Retina (tissue), 1 donor: ENCODE measurements around the gene GP5.

Source experiments
- DNase-seq: peaks from one replicate; pipeline ENCODE4 v3.0.0-alpha.2; 2016

Gene GP5

GRCh38 chr3:194396859-194397756 is 2.0 kb downstream of the GP5 start:
- DNase-seq = peak; percentile 71

GRCh38 chr3:194396539-194396858 is 2.6 kb downstream of the GP5 start:
- DNase-seq = no peak

DNA sequence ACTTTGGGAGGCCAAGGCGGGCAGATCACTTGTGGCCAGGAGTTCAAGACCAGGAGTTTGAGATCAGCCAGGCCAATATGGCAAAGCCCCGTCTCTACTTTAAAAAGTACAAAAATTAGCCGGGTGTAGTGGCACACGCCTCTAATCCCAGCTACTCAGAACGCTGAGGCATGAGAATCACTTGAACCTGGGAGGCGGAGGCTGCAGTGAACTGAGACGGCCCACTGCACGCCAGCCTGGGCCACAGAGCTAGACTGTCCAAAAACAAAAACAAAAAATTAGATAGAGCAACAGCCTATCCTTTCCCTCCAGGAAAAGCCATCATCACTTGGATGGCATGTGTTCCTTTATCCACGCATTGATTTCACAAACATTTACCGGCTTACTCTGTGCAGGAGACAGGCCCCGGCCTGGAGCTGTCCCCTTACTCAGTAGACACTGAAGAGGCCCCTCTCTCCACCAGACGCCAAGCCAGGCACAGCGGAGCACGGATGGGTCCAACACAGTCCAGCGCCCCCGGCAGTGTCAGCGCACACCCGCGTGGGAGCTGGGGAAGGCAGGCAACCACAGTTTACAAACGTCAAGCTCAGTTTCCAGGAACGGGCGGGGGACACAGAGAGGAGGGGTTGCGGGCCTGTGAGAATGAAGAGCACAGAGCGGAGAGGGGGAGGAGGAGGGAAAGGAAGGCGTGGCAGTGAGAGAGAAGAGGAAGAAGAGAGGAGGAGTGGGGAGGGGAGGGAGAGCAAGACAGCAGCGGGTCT is 3.1 kb downstream of the GP5 start:
- peak; percentile 61 for DNase-seq

DNA sequence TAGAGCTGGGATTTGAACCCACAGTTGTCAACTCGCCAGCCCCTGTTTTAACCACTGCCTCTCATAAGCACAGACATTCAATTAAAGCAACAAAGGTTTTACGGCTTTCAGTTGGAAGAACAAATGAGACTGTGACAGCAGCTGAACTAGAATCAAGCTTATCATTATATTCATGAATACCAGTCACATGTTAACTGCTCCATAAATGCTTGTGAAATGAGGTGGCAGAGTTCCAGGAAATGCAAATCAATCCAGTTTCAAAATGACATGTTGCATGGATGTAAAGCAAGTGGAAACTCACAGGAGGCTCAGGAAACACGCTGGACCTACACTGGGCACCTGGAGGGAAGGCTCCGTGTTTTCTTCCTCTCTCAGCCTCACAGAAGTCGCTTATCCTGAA is 3.9 kb downstream of the GP5 start:
- peak; percentile 34 for DNase-seq

DNA sequence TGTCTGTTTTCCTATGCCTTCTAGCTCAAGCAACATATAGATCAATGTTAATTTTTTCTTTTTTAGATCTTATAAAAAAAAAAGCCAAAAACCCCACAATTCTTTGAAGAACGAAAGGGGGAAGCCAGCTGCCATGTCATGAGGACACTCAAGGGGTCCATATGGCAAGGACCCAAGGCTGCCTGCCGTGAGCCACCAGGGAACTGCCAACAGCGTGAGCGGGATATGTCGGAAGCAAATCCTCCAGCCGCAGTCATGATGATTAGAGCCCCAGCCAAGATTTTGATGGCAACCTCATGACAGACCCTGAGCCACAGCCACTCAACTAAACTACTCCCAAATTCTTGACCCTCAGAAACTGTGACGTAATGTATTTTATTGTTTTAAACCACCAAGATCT is 6.5 kb downstream of the GP5 start:
- DNase-seq = no peak

DNA sequence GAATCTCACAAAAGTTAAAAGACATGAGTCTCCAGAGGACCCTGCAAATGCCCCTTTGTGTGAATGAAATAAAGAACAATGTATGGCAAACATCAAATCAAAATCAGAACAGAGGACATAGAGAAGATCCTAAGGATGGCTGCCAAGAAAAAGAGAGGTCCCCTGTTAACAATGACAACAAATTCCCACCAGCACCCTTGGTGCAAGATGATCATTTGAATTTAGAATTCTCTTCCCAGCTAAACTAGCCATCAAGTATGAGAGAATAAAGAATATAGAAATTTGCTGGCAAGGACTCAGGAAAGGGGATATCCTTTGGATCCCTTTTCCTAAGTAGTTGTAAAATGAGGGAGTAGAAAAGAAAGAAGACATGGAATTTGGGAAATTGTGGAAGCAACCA is 8.2 kb downstream of the GP5 start:
- DNase-seq = no peak

DNA sequence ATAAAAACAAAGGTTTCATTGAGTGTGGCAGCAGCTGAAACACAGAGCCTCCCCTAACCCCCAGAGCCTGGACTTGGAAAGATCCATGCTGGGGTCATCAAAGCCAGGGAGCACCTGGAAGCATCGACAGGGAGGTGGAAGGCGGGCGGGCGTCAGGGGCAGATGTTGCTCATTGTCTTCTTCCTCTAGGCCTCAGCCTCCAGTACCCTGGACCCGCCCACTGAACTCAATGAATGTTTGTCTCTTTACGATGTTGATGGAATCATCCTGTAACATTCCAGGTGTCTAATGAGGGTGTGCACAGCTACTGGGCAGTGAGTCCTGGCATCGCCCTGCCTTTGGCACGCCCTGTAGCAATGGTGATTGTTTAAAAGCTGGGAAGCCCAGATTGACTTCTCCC is 9.8 kb downstream of the GP5 start:
- DNase-seq = no peak

- no peak for DNase-seq
These were observed 11.1 kb downstream of the GP5 start for GRCh38 chr3:194387926-194388418.

DNA sequence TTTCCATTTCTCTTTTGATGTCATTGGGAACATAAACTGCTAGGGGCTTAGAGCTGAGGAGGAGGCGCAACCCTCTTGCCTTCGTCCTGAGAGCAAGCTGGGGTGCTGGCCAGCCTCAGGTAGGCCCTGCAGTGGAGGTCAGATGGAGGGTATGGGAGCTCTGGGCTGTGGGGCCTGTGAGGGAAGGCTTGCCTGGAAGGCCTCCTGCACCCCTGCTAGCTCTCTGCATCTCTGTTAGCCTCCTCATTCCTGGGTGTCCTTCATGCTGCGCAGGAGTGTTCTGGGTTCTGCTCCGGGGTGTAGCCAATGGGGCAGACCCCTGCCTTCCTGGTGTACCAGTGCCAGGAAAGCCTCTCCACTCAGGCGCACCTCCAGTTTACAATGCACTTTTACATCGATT is 11.8 kb downstream of the GP5 start:
- DNase-seq = no peak

DNA sequence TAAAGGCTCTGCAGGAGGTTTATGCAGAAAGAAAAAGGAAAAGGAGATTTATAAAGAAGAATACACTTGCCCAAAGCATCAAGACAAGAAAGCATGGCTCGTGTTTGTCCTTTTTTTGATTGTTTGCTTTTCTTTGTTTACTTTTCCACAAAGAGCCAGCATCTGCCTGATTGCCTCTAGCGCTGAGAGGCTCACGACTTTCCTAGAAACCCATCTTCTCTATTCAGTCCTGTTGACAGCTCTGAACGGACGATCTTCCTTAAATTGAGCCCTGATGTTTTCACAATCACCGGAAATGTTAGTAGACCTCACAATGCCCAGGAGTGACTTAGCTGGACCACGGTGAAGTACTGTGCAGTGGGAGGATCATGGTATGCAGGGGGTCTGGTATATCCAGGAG is 12.4 kb downstream of the GP5 start:
- DNase-seq = no peak

DNA sequence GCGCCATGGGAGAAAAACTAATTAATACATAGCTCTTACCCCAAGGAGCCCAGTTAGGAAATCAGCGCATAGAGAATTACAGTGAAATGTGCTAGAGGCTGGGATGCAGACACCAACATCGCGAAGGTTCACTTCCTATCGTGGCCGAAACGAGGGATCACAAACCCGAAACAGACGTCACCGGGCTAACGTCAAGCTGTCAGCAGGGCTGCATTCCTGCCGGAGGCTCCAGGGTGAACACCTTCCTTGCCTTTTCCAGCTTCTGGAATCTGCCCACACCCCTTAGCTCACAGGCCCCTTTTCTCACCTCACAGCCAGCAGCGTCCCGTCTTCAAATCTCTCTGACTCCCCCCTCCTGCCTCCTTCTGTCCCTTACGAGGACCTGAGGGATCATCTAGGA is 13.0 kb downstream of the GP5 start:
- DNase-seq = no peak

DNA sequence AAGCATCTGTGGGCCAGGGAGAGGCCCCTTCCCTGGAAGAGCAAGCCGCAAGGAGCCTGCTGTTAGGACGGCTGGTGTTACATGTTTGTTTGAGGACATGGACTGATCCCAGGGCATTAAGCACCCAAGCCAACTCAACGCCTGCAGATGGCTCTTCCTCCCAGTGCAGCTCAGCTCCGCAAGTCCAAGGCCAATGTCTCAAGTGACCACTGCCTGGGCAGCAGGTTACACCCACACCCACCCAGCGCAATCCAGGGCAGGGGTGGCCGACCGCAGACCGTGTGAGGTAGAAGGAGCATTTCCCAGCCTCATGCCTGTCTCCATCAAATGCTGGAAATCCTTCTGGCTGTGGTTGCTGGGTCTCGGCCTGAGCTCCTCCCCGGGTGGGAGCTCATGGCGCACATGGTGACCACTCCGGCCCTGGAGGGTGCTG is 14.5 kb downstream of the GP5 start:
- DNase-seq = no peak

GRCh38 chr3:194384156-194384555 is 14.9 kb downstream of the GP5 start:
- DNase-seq = no peak

DNA sequence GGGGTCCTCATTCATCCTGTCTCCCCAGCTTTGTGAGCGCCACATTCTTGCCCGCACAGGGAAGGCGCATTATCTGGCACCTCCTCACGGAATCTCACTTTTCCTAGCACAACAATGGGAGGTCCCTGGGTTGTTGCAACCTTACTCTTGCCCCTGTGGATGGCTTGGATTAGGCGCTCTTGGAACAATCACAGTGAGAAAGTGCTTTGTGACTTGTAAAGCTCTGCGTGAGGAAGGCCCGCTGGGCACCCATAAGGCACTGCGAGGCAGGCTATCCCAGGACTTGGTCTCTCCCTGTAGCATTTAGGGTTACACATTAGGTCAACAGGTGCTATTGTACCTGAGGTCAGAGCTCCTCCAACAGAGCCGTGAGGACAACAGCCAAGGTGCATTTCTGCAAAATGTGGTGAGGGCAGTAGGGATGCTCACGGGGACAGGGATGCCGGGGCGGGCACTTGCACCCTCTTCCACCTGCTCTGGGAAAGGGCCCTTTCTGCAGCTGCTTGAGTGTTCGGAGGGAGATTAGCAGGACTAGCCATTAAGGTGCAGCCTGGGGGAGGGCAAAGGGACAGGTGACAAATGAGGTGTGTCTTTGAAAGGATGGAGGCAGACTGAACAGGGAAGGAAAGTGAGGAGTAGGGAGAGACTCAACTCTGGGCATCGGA is 15.7 kb downstream of the GP5 start:
- no peak for DNase-seq

DNA sequence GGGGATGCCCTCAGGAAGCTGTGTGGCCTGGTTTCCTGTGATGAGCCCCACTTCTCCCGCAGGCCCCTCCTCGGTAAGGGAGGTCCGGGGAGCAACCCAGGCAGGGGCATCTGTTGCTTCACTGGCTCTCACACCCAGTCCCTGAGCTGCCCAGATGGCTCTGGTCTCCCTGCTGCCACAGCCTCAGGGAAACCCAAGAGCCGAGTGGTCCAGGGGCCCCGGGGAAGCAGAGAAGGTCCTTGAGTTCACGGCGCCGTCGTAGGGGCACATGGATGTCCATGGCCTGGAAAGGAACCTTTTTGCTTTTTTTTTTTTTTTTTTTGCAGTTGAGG is 16.2 kb downstream of the GP5 start:
- no peak for DNase-seq

DNA sequence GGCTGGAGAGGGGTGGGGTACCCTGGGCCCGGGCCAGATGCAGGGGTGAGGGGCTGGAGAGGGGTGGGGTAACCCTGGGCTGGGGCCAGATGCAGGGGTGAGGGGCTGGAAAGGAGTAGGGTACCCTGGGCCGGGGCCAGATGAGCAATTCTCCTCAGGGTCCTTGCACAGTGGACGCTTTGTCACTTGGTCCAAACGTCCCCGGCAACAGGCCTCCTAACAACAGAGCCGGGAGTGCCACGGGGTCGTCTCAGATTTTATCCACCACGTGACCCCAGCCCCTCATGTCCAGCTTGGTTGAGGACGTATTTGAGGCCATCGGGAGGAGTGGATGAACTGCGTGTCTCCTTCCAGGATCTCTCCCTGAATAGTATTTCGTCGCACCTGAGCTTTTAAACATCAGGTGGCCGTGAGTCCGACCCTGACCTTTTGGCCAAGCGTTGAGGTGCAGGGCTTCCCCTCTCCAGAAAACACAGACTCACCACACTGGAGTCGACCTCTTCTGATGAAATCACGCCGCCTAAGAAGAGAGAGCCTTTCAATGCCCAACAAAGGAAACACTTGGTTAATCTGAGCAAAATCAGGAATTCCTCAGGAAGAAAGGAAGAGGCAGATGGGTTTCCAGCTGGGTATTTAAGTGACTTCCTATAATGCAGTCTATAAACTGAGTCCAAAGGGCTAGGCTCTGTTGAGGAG is 16.7 kb downstream of the GP5 start:
- DNase-seq = no peak

- DNase-seq = no peak
These were observed 17.6 kb downstream of the GP5 start for GRCh38 chr3:194381460-194381875.

- DNase-seq = no peak
These were observed 18.7 kb downstream of the GP5 start for GRCh38 chr3:194380326-194380725.

DNA sequence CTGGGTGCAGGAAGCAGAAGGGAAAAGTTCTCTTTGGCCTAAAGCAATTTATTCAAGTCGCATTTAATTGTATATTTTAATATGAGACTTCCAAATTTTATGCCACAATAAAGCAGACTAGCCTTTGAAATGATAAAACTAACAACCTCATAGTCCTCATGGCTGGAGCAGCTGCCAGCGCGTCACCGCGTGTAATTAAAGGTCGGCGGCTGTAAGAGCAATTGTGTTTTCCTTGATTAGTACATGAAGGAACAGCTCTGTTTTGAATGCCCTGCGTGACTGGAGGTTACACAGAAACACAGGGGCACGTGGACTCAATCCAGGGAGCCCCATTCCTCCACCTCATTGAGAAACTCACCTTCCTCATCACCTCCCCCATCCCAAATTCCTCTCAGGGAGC is 19.4 kb downstream of the GP5 start:
- no peak for DNase-seq

DNA sequence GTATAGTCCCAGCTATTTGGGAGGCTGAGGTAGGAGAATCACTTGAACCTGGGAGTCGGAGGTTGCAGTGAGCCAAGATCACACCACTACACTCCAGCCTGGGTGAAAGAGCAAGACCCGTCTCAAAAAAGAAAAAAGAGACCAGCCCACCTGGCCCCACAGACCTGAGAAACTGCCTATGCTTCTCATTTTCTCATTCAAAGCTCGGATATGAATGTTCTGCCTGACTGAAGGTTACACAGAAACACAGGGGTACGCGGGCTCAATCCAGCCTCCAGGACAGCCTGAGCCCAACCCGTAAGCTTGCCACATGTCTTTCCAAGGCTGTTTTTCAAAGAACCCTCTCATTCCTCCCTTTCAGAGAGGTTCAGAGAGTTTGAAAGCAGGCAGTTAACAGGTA is 19.8 kb downstream of the GP5 start:
- DNase-seq = no peak

- DNase-seq = no peak
These were observed 21.4 kb downstream of the GP5 start for GRCh38 chr3:194377708-194378107.

DNA sequence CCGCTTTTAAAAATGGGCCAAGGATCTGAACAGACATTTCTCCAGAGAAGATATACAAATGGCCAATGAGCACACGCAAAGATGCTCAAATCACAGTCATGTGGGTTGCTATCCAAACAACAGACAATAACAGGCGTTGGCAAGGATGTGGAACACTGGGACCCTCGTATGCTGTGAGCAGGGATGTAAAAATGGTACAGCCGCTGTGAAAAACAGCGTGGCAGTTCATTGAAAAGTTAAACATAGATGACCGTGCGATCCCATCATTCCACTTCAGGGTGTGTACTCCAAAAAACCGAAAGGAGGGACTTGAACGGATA is 22.9 kb downstream of the GP5 start:
- no peak for DNase-seq

DNA sequence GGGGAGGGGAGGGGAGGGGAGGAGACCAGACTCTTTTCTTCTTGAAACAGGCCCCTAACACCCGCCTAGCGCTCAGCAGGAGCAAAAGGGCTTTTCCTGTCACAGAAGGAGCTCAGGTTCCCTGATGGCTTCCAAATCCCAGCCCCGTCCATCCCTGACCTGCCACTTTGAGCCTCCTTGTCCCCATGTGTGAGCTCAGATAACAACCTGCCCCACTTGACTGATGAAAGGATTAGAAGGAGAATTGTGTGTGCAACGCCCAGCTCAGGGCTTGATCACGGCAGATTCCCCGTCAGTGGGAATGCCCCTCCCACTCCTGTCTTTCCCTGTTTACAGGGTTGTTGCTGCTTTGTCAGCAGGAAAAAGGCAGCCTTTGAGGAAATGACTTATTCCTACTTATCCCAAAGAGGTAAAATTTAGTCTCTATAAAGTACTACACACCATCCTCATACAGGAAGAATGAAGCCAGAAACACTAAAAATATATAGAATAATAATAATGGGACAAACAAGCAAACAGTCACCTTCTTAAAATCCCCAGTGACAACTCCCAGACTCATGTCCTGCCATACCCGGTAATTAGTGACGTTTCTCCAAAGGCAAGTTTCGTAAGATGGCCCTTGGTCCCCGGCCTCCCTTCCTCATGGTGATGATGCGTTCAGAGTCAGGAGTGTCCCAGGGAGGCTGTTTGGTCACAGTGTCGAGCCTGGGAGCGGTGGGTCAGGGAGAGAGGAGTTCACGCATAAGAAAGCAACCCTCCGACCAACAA is 23.4 kb downstream of the GP5 start:
- peak; percentile 46 for DNase-seq
